Cardiac septum (tissue), 1 donor: ENCODE data around the gene SNUPN. TPM values are rescaled to one million over a fixed set of nuclear protein-coding genes. Genes with fewer than 3 reads are reported as not detected.

Source experiments
- DNase-seq: peaks from one replicate; pipeline ENCODE4 v3.0.0-alpha.2; 2020; ENCODE audit warnings: low spot score
- intact Hi-C: fragments of 100-400 bp; cut with DNase I; formaldehyde crosslinking; loops from one replicate; pipeline ENCODE4 v1.14.0; 2022
- long read RNA-seq: library from polyadenylated mRNA; unstranded; transcript quantifications from one replicate; pipeline ENCODE4 v2.0.0, GENCODE V29; 2021
- total RNA-seq: library from RNA; stranded (reverse); fragmentation: NEBNext Ultra II Directional; extraction: Animal tissue kit (Norgen Biotek cat#: 25700); gene quantifications from one replicate; pipeline ENCODE4 v1.2.1, GENCODE V29; 2021
- donor health status: DM: no; HTN: no; CAD: no.

Gene SNUPN
- 13.6 TPM for total RNA-seq
- long read RNA-seq, transcript SNUPN-206 (9 exons, 1,682 nt), result minor isoform, 6 of 32 reads
- long read RNA-seq, transcript SNUPN-201 (9 exons, 1,513 nt), result major isoform, 19 of 32 reads
- long read RNA-seq, partial matches to known transcripts, result 2 of 32 reads
- long read RNA-seq, other reads (novel, unspliced or antisense), result 2 of 32 reads

DNA sequence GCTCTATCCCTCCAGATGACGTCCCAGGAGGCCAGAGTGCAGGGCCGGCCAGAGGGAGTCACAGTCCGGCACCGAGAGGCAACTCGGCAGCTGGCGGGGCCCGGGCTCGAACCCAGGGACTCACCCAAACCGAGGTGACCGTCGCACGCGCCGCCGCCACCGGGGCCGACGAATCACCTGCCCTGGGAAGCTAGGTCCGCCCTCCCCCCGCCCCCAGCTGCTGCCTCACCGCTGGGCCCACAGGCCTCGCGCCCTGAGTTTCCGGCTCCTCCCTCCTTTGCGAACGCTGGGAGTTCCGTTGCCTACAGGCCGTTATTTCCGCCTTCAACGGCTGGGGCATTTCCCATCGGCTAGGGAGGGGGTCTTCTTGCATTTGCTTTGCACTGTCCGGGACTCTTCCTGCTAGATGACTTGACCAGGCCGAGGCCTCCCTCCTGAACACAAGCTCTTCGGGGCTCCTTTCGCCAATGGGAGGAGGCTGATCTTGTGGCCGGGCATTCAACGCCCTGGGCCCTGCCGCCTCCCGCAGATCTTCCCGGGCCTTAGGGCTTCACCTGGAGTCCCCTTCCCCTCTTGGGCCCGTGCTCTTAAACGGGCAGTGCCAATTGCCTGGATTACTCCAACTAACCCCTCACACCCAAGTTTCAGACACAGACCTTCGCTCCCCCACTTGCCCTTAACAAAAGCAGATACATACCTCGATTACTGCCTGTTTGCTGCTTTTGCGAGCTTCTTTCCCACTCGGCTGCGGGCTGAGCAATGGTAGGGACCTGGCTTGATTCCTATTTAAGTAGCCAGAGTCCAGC, at the start of gene SNUPN:
Gene SNUPN, minus strand, starts transcription at position 184 of the 806 bp plus-strand sequence. CDS start 4,674 bp downstream, outside the sequence.
- intact Hi-C loops, result loop anchor here (1.0 to 5.0 kb wide), 4 partner anchors 15 to 257 kb away; partner anchors contain the start of genes IMP3, MAN2C1 and SIN3A

GRCh38 chr15:75674366-75674765, 48.8 kb upstream of the SNUPN start:
- intact Hi-C loops, result no loop called here
- no peak for DNase-seq

More for the DNA sequence above, at the start of gene SNUPN:
- peak; percentile 98 for DNase-seq

GRCh38 chr15:75673426-75674235, 48.1 kb upstream of the SNUPN start:
- DNase-seq, result peak; percentile 84
- intact Hi-C loops, result no loop called here

DNA sequence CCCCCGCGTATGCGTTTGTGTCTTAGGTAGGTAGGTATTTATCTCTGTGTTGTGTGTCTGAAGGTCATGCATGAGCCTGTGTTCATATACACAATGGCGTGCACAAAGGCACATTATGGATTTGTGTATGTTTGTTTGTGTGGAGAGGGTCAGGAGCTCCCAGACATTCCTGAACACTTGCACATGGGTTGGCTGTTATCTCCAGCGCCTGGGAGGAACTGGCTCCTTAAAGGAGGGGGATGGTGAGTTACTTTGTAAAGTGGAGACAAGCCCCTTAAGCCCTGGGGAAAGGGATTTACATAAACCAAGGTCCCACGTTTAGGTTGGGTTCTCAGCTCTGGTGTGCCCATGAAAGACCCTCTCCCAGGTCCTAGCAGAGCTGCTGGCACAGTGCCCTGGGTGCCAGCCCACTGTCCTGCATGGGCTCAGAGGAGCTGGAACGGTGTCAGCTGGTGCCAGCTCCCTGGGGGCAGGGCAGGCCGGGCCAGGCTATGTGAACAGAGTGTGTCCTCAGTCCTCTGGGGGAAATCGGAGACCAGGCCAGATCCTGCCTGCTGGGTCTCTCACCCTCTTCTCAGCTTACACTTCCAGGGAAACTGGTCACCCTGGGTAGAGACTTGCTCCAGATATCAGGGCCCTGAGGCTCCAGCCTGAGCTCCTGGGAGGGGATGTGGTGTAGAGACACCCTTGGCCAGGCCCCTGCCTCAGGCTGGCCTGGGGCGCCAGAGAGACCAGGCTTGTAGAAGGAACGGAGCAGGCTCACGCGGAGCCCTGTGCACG, 47.3 kb upstream of the SNUPN start:
- intact Hi-C loops, result no loop called here

DNA sequence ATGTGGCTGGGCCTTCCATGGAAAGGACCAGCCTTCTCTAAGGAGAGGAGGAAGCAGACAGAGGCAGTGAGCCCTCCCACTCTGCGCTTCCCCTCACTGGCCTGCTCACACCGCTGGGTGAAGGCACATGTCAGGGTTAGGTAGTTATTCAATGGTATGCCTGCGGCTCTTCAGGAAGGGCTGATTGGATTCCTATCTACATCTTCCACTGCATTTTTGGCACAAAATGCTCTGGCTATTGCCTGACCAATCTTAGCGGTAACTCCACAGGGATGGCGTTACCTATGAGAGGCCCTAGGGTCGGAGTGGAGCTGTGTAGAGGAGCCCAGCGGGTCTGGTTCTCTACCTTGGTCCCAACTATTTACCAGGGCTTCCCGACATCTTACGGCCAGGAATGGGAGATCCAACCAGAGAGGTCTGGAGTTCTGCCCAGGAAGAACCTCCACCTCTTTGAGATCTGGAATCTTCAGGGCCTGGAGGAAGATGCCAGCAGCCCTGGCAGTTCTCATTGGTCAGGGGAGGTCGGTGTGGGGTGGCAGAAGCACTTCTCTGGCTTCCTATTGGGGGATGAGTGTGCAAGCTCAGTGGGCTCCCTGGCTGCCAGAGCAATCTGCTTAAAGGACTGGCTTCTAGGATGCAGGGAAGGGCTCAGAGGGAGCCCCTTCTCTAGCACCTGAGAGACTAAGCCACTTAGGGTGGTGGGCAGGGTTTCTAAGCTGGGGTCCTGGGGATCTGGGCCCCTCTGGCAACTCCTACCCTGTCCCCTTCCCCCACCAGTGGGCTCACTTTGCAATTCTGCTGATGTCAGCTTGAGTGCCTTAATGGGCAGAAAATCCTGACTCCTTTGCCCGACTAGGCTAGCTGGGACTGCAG, 46.4 kb upstream of the SNUPN start:
- no peak for DNase-seq
- intact Hi-C loops, result no loop called here

More for the DNA sequence above, 47.3 kb upstream of the SNUPN start:
- no peak for DNase-seq

- DNase-seq, result no peak
- intact Hi-C loops, result no loop called here
Observed at GRCh38 chr15:75669879-75670212, 44.3 kb upstream of the SNUPN start.

DNA sequence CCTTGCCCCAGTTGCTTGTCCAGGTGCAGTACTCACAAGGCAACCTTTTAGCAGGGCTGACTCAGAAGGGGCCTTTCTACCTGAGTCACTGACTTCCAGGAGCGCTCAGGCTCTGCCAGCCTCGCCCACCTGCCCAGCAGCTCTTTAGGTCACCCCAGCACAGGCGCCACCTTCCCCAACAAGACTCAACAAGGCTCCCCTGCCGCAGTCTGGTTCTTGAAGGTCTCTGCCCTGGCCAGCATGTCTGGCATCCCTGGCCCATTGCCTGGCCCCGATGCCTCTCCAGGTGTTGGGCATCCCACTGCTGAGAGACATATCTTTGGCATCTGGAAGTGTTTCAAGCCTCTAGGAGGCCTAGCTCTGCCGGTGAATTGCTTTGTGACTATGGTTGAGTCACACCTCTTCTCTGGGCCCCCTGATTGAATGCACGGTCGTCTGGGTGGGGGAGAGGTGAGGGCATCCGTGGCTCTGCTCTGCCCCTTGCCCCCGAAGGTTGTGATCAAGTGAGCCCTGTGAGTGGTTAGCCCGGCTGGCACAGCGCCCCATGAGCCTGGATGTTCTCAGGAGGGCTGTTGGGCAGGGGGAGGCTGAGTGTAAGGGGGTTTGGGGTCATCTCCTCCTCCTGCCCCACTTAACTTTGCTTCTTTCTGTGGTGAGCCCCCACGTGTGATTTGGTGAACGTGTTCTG, 43.8 kb upstream of the SNUPN start:
- no peak for DNase-seq
- intact Hi-C loops, result no loop called here

- intact Hi-C loops, result no loop called here
- no peak for DNase-seq
Observed at GRCh38 chr15:75666823-75667501, 41.4 kb upstream of the SNUPN start.

- intact Hi-C loops, result no loop called here
- DNase-seq, result no peak
Observed at GRCh38 chr15:75663931-75664421, 38.5 kb upstream of the SNUPN start.

DNA sequence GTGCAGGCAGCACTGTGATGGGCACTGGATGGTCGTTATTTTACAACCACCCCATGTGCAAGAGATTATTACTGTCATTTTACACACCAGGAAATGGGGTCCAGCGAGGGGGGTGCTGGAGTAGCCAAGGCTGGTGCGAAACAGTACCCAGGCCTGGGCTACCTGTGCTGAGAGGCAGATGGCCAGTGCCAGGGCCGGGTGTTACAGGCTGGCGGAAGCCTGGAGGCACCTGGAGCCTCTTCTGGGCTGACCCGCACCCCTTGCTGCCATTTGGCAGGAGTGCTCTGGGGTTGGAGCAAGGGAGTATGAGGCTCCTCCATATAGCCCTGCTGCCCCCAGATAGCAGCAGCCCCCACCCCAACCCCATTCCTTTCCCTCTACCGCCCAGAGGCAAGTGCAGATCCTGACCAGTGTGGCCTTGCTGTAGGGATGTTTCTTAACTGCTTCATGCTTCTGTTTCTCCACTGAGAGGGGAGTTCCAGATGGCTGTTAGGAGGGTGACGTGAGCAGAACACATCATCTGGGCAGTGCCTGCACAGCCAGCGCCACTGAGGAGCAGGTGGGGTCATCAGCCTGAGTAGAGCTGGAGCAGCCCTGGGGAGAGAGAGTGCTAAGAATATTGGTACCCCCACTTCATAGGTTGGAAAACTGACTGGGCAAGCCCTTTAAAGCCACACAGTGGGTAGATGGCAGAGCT, 37.4 kb upstream of the SNUPN start:
- no peak for DNase-seq

DNA sequence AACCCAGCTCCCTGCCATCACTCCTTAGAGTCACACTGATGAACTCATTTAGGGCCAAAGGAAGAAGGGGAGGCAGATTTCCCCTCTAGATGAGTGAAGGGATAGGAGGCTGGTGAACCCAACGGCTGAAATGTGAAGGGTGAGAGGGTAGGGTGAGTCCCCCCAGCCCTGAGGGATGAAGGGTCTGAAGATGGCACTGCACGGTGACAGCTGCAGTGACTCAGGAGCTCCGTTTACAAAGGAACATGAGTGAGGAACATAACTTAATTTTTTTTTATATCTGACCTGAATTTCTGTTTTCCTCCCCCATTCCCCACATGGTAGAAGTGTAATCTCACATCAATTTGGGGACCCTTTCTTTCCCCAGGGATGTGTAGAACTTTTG, 36.2 kb upstream of the SNUPN start:
- intact Hi-C loops, result no loop called here
- no peak for DNase-seq

More for the DNA sequence above, 37.4 kb upstream of the SNUPN start:
- intact Hi-C loops, result no loop called here

- intact Hi-C loops, result no loop called here
- DNase-seq, result peak; percentile 89
Observed at GRCh38 chr15:75661100-75661755, 35.7 kb upstream of the SNUPN start.

- intact Hi-C loops, result no loop called here
- DNase-seq, result no peak
Observed at GRCh38 chr15:75659928-75660645, 34.6 kb upstream of the SNUPN start.

GRCh38 chr15:75659141-75659771, 33.7 kb upstream of the SNUPN start:
- intact Hi-C loops, result no loop called here
- DNase-seq, result no peak

GRCh38 chr15:75656813-75657212, 31.3 kb upstream of the SNUPN start:
- intact Hi-C loops, result no loop called here

More at GRCh38 chr15:75656813-75657212, 31.3 kb upstream of the SNUPN start:
- no peak for DNase-seq
